ENCODE data around the gene ERC1.

ERC1 gene

GRCh38 chr12:1531654-1532374 is 540.8 kb downstream of the ERC1 start:
- peak in 1 of 2 experiments; percentile 41 for DNase-seq
- no peak for TF ChIP-seq POLR2A (IDR thresholded peaks at IDR 0.05; ENCODE audit: low read length)
- TF ChIP-seq GATA1 (IDR thresholded peaks at IDR 0.05; ENCODE audit: low read depth, low read length): no peak

- DNase-seq: no peak
- no peak for TF ChIP-seq GATA1 (IDR thresholded peaks at IDR 0.05; ENCODE audit: low read depth, low read length)
- no peak for TF ChIP-seq POLR2A (IDR thresholded peaks at IDR 0.05; ENCODE audit: low read length)
Observed at GRCh38 chr12:1532375-1533165, 541.5 kb downstream of the ERC1 start.

DNA sequence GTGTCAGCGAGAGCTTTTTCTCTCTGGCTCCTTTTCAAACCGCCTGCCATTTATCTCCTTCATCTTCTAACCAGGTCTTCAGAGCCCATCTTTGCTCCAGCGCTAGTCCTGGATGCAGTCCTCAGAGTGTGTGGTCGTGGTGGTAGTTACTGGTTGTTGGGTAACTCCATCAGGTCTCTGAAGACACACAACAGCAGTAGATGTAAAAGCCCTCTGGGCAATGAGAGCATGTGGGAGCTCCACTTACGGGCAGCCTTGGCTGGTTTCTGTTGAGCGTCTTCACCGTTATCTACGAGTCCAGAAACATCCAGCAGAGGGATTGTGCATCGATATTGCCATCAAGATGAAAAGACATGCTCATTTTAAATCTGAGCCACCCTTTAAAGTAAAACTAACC is 542.2 kb downstream of the ERC1 start:
- peak; percentile 39 to 70 for DNase-seq
- TF ChIP-seq GATA1 (IDR thresholded peaks at IDR 0.05; ENCODE audit: low read depth, low read length) (no peak), POLR2A (IDR thresholded peaks at IDR 0.05; ENCODE audit: low read length) (no peak)

- no peak for DNase-seq
- TF ChIP-seq POLR2A (IDR thresholded peaks at IDR 0.05; ENCODE audit: low read length): no peak
- TF ChIP-seq GATA1 (IDR thresholded peaks at IDR 0.05; ENCODE audit: low read depth, low read length): no peak
Observed at GRCh38 chr12:1533602-1534304, 542.7 kb downstream of the ERC1 start.

GRCh38 chr12:1534748-1535147 is 543.7 kb downstream of the ERC1 start:
- no peak for TF ChIP-seq POLR2A (IDR thresholded peaks at IDR 0.05; ENCODE audit: low read length)
- no peak for TF ChIP-seq GATA1 (IDR thresholded peaks at IDR 0.05; ENCODE audit: low read depth, low read length)

GRCh38 chr12:1536817-1537216 is 545.8 kb downstream of the ERC1 start:
- TF ChIP-seq GATA1 (IDR thresholded peaks at IDR 0.05; ENCODE audit: low read depth, low read length) (no peak), POLR2A (IDR thresholded peaks at IDR 0.05; ENCODE audit: low read length) (no peak)

More at GRCh38 chr12:1534748-1535147, 543.7 kb downstream of the ERC1 start:
- no peak for DNase-seq

GRCh38 chr12:1539135-1539534 is 548.1 kb downstream of the ERC1 start:
- TF ChIP-seq POLR2A (IDR thresholded peaks at IDR 0.05; ENCODE audit: low read length): no peak
- no peak for TF ChIP-seq GATA1 (IDR thresholded peaks at IDR 0.05; ENCODE audit: low read depth, low read length)
- DNase-seq: no peak

More at GRCh38 chr12:1536817-1537216, 545.8 kb downstream of the ERC1 start:
- no peak for DNase-seq

GRCh38 chr12:1540690-1541089 is 549.7 kb downstream of the ERC1 start:
- DNase-seq: no peak
- TF ChIP-seq POLR2A (IDR thresholded peaks at IDR 0.05; ENCODE audit: low read length) (no peak), GATA1 (IDR thresholded peaks at IDR 0.05; ENCODE audit: low read depth, low read length) (no peak)

- TF ChIP-seq GATA1 (IDR thresholded peaks at IDR 0.05; ENCODE audit: low read depth, low read length): no peak
- TF ChIP-seq POLR2A (IDR thresholded peaks at IDR 0.05; ENCODE audit: low read length): no peak
Observed at GRCh38 chr12:1542599-1542998, 551.6 kb downstream of the ERC1 start.

GRCh38 chr12:1544996-1545700 is 554.1 kb downstream of the ERC1 start:
- no peak for DNase-seq
- TF ChIP-seq POLR2A (IDR thresholded peaks at IDR 0.05; ENCODE audit: low read length) (no peak), GATA1 (IDR thresholded peaks at IDR 0.05; ENCODE audit: low read depth, low read length) (no peak)

More at GRCh38 chr12:1542599-1542998, 551.6 kb downstream of the ERC1 start:
- DNase-seq: no peak
